Neural cell (in vitro differentiated cells): ENCODE measurements around the gene VSIG2. TPM values are rescaled to one million over a fixed set of nuclear protein-coding genes. Genes with fewer than 3 reads are reported as not detected.

Experiments used
- H2AFZ ChIP-seq: fragments of 200-600, 300-800 bp; sonication (generic), shearing (Covaris generic); 2 replicates; pipeline ENCODE4 v1.6.0; 2014; ENCODE audit warnings: low read depth, mild to moderate bottlenecking, antibody characterized with exemption, low read length, moderate library complexity
- H3F3A ChIP-seq: fragments of 200-600 bp; shearing (Covaris generic); 2 replicates; pipeline ENCODE4 v1.6.1; 2016; ENCODE audit warnings: mild to moderate bottlenecking, moderate library complexity, mixed read lengths, antibody characterized with exemption, low read length; ENCODE audit not compliant: insufficient read depth, poor library complexity, severe bottlenecking
- H3K27ac ChIP-seq: fragments of 200-600, 300-800 bp; sonication (generic), shearing (Covaris generic); 2 replicates; pipeline ENCODE4 v1.5.1; 2014; ENCODE audit warnings: mild to moderate bottlenecking, low read length, moderate library complexity
- H3K27me3 ChIP-seq: fragments of 300-800, 200-600 bp; sonication (generic), shearing (Covaris generic); 2 replicates; pipeline ENCODE4 v1.6.0; 2014; ENCODE audit warnings: mild to moderate bottlenecking, low read depth, low read length, moderate library complexity; ENCODE audit not compliant: insufficient read depth
- H3K36me3 ChIP-seq: fragments of 300-800, 200-600 bp; sonication (generic), shearing (Covaris generic); 2 replicates; pipeline ENCODE4 v1.5.1; 2014; ENCODE audit warnings: mild to moderate bottlenecking, antibody characterized with exemption, low read length, moderate library complexity; ENCODE audit not compliant: insufficient read depth
- H3K4me2 ChIP-seq: fragments of 300-800, 200-600 bp; sonication (generic), shearing (Covaris generic); 2 replicates; pipeline ENCODE4 v1.6.0; 2014; ENCODE audit warnings: mild to moderate bottlenecking, low read length
- H3K4me3 ChIP-seq: fragments of 300-800, 200-600 bp; sonication (generic), shearing (Covaris generic); 2 replicates; pipeline ENCODE4 v1.5.1; 2014; ENCODE audit warnings: mild to moderate bottlenecking, low read length, moderate library complexity
- H3K79me2 ChIP-seq: fragments of 200-600 bp; shearing (Covaris generic); replicated peaks from 2 replicates; pipeline ENCODE4 v1.6.0; 2014; ENCODE audit warnings: mild to moderate bottlenecking, low read length, moderate library complexity; ENCODE audit not compliant: insufficient read depth
- H3K9ac ChIP-seq: fragments of 300-800, 200-600 bp; sonication (generic), shearing (Covaris generic); 2 replicates; pipeline ENCODE4 v1.6.1; 2016; ENCODE audit warnings: mild to moderate bottlenecking, low read length, mixed read lengths
- H3K9me2 ChIP-seq: fragments of 200-600 bp; shearing (Covaris generic); 2 replicates; pipeline ENCODE4 v1.6.1; 2016; ENCODE audit warnings: mild to moderate bottlenecking, low read length, mixed read lengths; ENCODE audit not compliant: insufficient read depth
- H3K9me3 ChIP-seq: fragments of 200-600, 300-800 bp; sonication (generic), shearing (Covaris generic); 2 replicates; pipeline ENCODE4 v1.6.1; 2016; ENCODE audit warnings: mild to moderate bottlenecking, mixed run types, low read length, moderate library complexity, mixed read lengths
- H4K20me1 ChIP-seq: fragments of 200-600 bp; shearing (Covaris generic); 2 replicates; pipeline ENCODE4 v1.6.1; 2016; ENCODE audit warnings: mild to moderate bottlenecking, mixed run types; ENCODE audit not compliant: insufficient read depth
- EP300 ChIP-seq: fragments of 450-650 bp; conservative IDR thresholded peaks from 2 replicates; pipeline ENCODE4 v1.6.1; 2014; ENCODE audit warnings: antibody characterized with exemption, mild to moderate bottlenecking, moderate library complexity; ENCODE audit not compliant: poor library complexity, severe bottlenecking
- EZH2 ChIP-seq: fragments of 200-600, 300-800 bp; shearing (Covaris generic), sonication (generic); IDR thresholded peaks from 2 replicates; pipeline ENCODE4 v1.6.1; 2014; ENCODE audit warnings: antibody characterized with exemption, low read length, borderline replicate concordance, mild to moderate bottlenecking; ENCODE audit not compliant: insufficient read depth, poor library complexity, severe bottlenecking
- MXI1 ChIP-seq: fragments of 450-650 bp; conservative IDR thresholded peaks from 2 replicates; pipeline ENCODE4 v1.6.1; 2014; ENCODE audit warnings: antibody characterized with exemption, mild to moderate bottlenecking; ENCODE audit not compliant: poor library complexity, severe bottlenecking
- POLR2AphosphoS5 ChIP-seq: IDR thresholded peaks from 2 replicates; pipeline ENCODE4 v1.6.1; 2012
- RAD21 ChIP-seq: fragments of 450-650 bp; conservative IDR thresholded peaks from 2 replicates; pipeline ENCODE4 v1.6.1; 2014; ENCODE audit warnings: antibody characterized with exemption, mild to moderate bottlenecking, moderate library complexity
- SMC3 ChIP-seq: fragments of 450-650 bp; conservative IDR thresholded peaks from 2 replicates; pipeline ENCODE4 v1.6.1; 2014; ENCODE audit warnings: antibody characterized with exemption, mild to moderate bottlenecking, moderate library complexity; ENCODE audit not compliant: poor library complexity
- TAF1 ChIP-seq: IDR thresholded peaks from 2 replicates; pipeline ENCODE4 v1.6.1; 2012; ENCODE audit warnings: low read depth
- polyA plus RNA-seq: library from polyadenylated mRNA; depleted of rRNA; stranded (reverse); fragments of >200 nt; gene quantifications from 2 replicates; pipeline ENCODE4 v1.2.3, GENCODE V29; 2014
- TF ChIP-seq, protein P1 (sequence below): IDR thresholded peaks from 2 replicates; pipeline ENCODE4 v1.6.1; 2012; ENCODE audit warnings: borderline replicate concordance
- TF ChIP-seq, protein P2 (sequence below): fragments of 450-650 bp; IDR thresholded peaks from 2 replicates; pipeline ENCODE4 v1.5.1; 2014; ENCODE audit warnings: antibody characterized with exemption, mild to moderate bottlenecking, moderate library complexity; ENCODE audit not compliant: poor library complexity, severe bottlenecking

VSIG2 gene
- polyA plus RNA-seq, 1 donor from 2014 or later: not detected

DNA sequence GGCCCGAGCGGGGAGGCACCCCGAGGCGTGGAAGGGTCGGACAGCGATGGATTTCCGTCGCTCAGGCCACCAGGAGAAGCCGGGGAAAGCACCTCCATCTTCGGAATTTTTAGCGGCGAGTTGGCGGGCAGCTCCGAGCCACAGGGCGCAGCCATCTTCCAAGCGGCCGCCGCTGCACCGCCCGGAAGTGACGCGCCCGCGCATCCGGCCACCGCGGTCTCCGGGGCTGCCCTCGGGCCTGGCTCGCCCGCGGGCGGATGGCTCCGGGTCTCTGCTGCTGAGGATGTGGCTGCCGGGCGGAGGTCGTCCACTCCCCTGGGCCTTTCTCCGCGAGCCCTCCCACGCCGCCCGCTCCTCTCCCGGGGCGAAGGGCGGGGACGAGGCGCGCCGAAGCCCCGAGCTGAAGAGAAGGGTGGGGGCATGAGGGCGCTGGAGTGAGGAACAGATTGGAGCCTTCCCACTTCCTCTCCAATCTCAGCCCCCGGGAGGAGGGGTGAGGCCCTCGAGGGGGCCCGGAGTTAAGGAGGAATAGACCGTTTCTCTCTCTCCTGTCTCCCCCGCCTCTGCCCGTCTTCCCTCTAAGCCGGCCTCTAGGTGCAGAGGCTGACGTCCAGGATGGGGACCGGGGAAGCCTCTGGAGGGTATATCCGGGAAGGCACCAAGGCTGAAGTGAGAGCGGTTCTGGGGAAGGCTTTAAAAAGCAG is 48.3 kb upstream of the VSIG2 start, which contains the start of gene MSANTD2:
Gene MSANTD2, minus strand, starts transcription at position 181 of the 704 bp plus-strand sequence. Its CDS starts 26 bp downstream, at position 155.
- Histone ChIP-seq H3K36me3 (no peaks in the 10 kb centered on the region), H3K4me2 (peak within 1 kb of the TSS; percentile 89), H3K9me3 (no peaks in the 10 kb centered on the region), H4K20me1 (no peaks in the 10 kb centered on the region), H3K79me2 (peaks cover 39% of the 10 kb centered on the region), H3K9me2 (no peaks in the 10 kb centered on the region), H3K27me3 (no peaks in the 10 kb centered on the region), H3K27ac (peak within 1 kb of the TSS; percentile 97), H3K9ac (peak within 1 kb of the TSS; percentile 98), H3K4me3 (peak within 1 kb of the TSS; percentile 91), H2AFZ (peak within 1 kb of the TSS; percentile 100), H3F3A (peaks cover 4% of the 10 kb centered on the region)
- peak; percentile 51 for TF ChIP-seq EP300
- TF ChIP-seq RAD21: peak; percentile 30
- TF ChIP-seq EZH2: no peak
- peak; percentile 78 for TF ChIP-seq MXI1
- TF ChIP-seq, protein P1, sequence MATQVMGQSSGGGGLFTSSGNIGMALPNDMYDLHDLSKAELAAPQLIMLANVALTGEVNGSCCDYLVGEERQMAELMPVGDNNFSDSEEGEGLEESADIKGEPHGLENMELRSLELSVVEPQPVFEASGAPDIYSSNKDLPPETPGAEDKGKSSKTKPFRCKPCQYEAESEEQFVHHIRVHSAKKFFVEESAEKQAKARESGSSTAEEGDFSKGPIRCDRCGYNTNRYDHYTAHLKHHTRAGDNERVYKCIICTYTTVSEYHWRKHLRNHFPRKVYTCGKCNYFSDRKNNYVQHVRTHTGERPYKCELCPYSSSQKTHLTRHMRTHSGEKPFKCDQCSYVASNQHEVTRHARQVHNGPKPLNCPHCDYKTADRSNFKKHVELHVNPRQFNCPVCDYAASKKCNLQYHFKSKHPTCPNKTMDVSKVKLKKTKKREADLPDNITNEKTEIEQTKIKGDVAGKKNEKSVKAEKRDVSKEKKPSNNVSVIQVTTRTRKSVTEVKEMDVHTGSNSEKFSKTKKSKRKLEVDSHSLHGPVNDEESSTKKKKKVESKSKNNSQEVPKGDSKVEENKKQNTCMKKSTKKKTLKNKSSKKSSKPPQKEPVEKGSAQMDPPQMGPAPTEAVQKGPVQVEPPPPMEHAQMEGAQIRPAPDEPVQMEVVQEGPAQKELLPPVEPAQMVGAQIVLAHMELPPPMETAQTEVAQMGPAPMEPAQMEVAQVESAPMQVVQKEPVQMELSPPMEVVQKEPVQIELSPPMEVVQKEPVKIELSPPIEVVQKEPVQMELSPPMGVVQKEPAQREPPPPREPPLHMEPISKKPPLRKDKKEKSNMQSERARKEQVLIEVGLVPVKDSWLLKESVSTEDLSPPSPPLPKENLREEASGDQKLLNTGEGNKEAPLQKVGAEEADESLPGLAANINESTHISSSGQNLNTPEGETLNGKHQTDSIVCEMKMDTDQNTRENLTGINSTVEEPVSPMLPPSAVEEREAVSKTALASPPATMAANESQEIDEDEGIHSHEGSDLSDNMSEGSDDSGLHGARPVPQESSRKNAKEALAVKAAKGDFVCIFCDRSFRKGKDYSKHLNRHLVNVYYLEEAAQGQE: peak; percentile 82
- TF ChIP-seq, protein P2, sequence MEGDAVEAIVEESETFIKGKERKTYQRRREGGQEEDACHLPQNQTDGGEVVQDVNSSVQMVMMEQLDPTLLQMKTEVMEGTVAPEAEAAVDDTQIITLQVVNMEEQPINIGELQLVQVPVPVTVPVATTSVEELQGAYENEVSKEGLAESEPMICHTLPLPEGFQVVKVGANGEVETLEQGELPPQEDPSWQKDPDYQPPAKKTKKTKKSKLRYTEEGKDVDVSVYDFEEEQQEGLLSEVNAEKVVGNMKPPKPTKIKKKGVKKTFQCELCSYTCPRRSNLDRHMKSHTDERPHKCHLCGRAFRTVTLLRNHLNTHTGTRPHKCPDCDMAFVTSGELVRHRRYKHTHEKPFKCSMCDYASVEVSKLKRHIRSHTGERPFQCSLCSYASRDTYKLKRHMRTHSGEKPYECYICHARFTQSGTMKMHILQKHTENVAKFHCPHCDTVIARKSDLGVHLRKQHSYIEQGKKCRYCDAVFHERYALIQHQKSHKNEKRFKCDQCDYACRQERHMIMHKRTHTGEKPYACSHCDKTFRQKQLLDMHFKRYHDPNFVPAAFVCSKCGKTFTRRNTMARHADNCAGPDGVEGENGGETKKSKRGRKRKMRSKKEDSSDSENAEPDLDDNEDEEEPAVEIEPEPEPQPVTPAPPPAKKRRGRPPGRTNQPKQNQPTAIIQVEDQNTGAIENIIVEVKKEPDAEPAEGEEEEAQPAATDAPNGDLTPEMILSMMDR: no peak
- peak; percentile 91 for TF ChIP-seq POLR2AphosphoS5
- peak; percentile 48 for TF ChIP-seq SMC3
- peak; percentile 73 for TF ChIP-seq TAF1

DNA sequence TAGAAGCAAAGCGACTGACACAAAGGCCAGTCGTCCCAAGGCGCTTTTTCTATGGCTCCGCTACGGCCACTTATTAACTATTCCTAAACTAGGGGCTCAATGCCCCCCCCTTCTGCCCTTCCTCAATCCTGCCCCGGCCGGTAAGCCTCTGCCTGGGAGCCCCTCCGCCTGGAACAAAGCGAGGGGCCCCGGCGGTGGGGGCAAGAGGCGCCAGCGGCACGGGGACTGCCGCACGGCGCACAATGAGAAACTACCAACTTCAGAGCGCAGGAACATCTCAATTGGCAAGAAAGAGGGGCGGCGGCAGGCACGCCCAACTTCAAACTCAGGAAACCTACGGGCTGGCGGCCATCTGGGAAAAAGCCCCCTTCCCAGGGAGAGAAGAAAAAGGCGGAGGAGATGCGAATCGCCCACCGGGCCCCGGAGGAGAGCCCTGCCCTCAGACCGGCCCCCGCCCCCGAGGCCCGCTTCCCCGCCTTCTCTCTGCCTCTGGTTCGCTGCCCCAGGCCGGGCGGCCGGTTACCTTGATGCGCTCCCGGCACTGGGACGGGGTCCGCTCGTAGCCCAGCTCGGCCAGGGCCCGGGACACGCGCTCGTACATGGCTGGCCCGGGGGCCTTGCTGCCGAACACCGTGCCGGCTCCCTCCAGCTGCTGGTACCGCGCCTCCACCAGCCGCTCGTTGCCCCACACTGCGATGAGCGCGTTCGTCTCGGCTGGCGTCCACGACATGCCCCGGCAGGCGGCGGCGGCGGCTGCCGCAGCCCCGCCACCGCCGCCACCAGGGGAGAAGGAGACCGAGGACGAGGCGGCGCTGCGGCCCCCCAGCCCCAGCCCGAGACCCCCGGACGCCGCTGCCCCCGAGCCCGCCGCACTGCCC is 47.5 kb upstream of the VSIG2 start:
- H3K36me3 ChIP-seq: no peaks in the 10 kb centered on the region
- peaks cover 4% of the 10 kb centered on the region for H3F3A ChIP-seq
- peak overlapping the region; percentile 97 for H3K27ac ChIP-seq
- no peak for TF ChIP-seq MXI1
- TF ChIP-seq, protein P2: peak; percentile 12
- no peak for TF ChIP-seq TAF1
- peak; percentile 12 for TF ChIP-seq POLR2AphosphoS5
- TF ChIP-seq RAD21: peak; percentile 2
- TF ChIP-seq, protein P1: no peak
- peak overlapping the region; percentile 91 for H3K4me3 ChIP-seq
- peaks cover 47% of the 10 kb centered on the region for H3K79me2 ChIP-seq
- H3K27me3 ChIP-seq: no peaks in the 10 kb centered on the region
- no peaks in the 10 kb centered on the region for H3K9me2 ChIP-seq
- H2AFZ ChIP-seq: peak overlapping the region; percentile 51
- H4K20me1 ChIP-seq: no peaks in the 10 kb centered on the region
- peak overlapping the region; percentile 89 for H3K4me2 ChIP-seq
- no peaks in the 10 kb centered on the region for H3K9me3 ChIP-seq
- H3K9ac ChIP-seq: peak overlapping the region; percentile 98
